ENCODE results near the gene AGAP1.

The AGAP1 gene

GRCh38 chr2:236158969-236159777 is 665.3 kb downstream of the AGAP1 start:
- no peak for DNase-seq

GRCh38 chr2:236159778-236160170 is 665.9 kb downstream of the AGAP1 start:
- no peak for DNase-seq

GRCh38 chr2:236160366-236161081 is 666.7 kb downstream of the AGAP1 start:
- DNase-seq = peak in 1 of 2 experiments; percentile 58

- DNase-seq = peak in 1 of 2 experiments; percentile 91
Measured at GRCh38 chr2:236161082-236161462, 667.2 kb downstream of the AGAP1 start.

GRCh38 chr2:236161531-236161930 is 667.7 kb downstream of the AGAP1 start:
- DNase-seq = peak in 1 of 2 experiments; percentile 91

GRCh38 chr2:236162031-236162845 is 668.4 kb downstream of the AGAP1 start:
- peak in 1 of 2 experiments; percentile 62 for DNase-seq

GRCh38 chr2:236162882-236163470 is 669.1 kb downstream of the AGAP1 start:
- DNase-seq = no peak

- DNase-seq = no peak
Measured at GRCh38 chr2:236163471-236164200, 669.8 kb downstream of the AGAP1 start.

GRCh38 chr2:236164201-236164924 is 670.5 kb downstream of the AGAP1 start:
- DNase-seq = no peak

GRCh38 chr2:236164925-236165841 is 671.3 kb downstream of the AGAP1 start:
- no peak for DNase-seq

GRCh38 chr2:236165842-236166795 is 672.3 kb downstream of the AGAP1 start:
- DNase-seq = no peak

GRCh38 chr2:236166796-236167296 is 673.0 kb downstream of the AGAP1 start:
- DNase-seq = peak in 1 of 2 experiments; percentile 54

- peak in 1 of 2 experiments; percentile 81 for DNase-seq
Measured at GRCh38 chr2:236167297-236168109, 673.7 kb downstream of the AGAP1 start.

- peak; percentile 69 to 93 for DNase-seq
Measured at GRCh38 chr2:236168110-236169080, 674.6 kb downstream of the AGAP1 start, which contains the start of gene GBX2. TSS of gene GBX2 (minus strand) at chr2:236168386. CDS start at chr2:236167971, 415 bp downstream.

- DNase-seq = peak in 1 of 2 experiments; percentile 63
Measured at GRCh38 chr2:236169151-236169721, 675.4 kb downstream of the AGAP1 start.
